Prostate gland (tissue), 2 donors: ENCODE results near the gene COX8A.

Experiments
- POLR2A ChIP-seq: fragments of 450-650 bp; IDR thresholded peaks from one replicate; pipeline ENCODE4 v1.6.1; 2016; ENCODE audit warnings: antibody characterized with exemption, mild to moderate bottlenecking
- TF ChIP-seq, protein P1 (sequence below), 4 experiments: fragments of 200-600 bp in 2 of 4; fragments of 450-650 bp in 2 of 4; sonication (generic) in 2 of 4; IDR thresholded peaks; 1 replicate in 3 of 4; 2 replicates in 1 of 4; pipeline ENCODE4 v1.5.1; 2016 to 2019; ENCODE audit warnings: antibody characterized with exemption in 4 of 4, mild to moderate bottlenecking in 2 of 4, moderate library complexity in 2 of 4

DNA sequence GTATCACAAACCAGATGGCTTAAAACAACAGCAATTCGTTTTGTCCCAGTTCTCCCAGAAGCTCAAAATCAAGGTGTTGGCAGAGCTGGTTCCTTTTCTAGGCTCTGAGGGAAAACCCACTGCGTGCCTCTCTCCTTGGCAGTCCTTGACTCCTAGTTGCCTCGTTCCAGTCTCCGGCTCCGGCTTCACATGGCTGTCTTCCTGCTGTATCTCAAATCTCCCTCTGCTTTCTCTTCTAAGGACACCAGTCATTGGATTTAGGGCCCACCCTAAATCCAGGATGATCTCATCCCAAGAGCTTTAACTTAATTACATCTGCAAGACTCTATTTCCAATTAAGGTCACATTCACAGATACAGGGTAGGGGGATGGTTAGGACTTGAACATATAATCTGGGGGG, 44.8 kb upstream of the COX8A start:
- TF ChIP-seq, protein P1, sequence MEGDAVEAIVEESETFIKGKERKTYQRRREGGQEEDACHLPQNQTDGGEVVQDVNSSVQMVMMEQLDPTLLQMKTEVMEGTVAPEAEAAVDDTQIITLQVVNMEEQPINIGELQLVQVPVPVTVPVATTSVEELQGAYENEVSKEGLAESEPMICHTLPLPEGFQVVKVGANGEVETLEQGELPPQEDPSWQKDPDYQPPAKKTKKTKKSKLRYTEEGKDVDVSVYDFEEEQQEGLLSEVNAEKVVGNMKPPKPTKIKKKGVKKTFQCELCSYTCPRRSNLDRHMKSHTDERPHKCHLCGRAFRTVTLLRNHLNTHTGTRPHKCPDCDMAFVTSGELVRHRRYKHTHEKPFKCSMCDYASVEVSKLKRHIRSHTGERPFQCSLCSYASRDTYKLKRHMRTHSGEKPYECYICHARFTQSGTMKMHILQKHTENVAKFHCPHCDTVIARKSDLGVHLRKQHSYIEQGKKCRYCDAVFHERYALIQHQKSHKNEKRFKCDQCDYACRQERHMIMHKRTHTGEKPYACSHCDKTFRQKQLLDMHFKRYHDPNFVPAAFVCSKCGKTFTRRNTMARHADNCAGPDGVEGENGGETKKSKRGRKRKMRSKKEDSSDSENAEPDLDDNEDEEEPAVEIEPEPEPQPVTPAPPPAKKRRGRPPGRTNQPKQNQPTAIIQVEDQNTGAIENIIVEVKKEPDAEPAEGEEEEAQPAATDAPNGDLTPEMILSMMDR (IDR thresholded peaks at IDR 0.05), result no peak
- TF ChIP-seq POLR2A, result no peak
